Mesodermal cell (in vitro differentiated cells): ENCODE data around the gene CALHM5. TPM values are rescaled to one million over a fixed set of nuclear protein-coding genes. Genes with fewer than 3 reads are reported as not detected.

Experiments used
- H3K27ac ChIP-seq: 2 replicates; pipeline ENCODE4 v1.7.0; 2013; ENCODE audit warnings: mild to moderate bottlenecking, low read depth, low read length, moderate library complexity; ENCODE audit not compliant: severe bottlenecking
- H3K36me3 ChIP-seq: 2 replicates; pipeline ENCODE4 v1.7.1; 2013; ENCODE audit warnings: mild to moderate bottlenecking, low read length, moderate library complexity; ENCODE audit not compliant: control insufficient read depth, insufficient read depth
- H3K4me1 ChIP-seq: one replicate; pipeline ENCODE4 v1.7.1; 2013; ENCODE audit warnings: mild to moderate bottlenecking, low read length; ENCODE audit not compliant: insufficient read depth, control insufficient read depth, poor library complexity, severe bottlenecking
- H3K4me3 ChIP-seq: 2 replicates; pipeline ENCODE4 v1.7.0; 2013; ENCODE audit warnings: low read length, control low read depth, mild to moderate bottlenecking; ENCODE audit not compliant: insufficient read depth, poor library complexity, severe bottlenecking; ENCODE audit errors: extremely low read depth
- H3K9me3 ChIP-seq: 2 replicates; pipeline ENCODE4 v1.7.1; 2013; ENCODE audit warnings: mild to moderate bottlenecking, low read length, moderate library complexity; ENCODE audit not compliant: control insufficient read depth
- WGBS, 2 experiments: methylation state at CpG; one replicate each; pipeline ENCODE4 v1.1.5; 2013; ENCODE audit warnings: missing lambda C conversion rate in 2 of 2; ENCODE audit not compliant: insufficient coverage in 2 of 2; 5-methylcytosine and 5-hydroxymethylcytosine counted together
- polyA plus RNA-seq, 2 experiments: library from polyadenylated mRNA; stranded (reverse); fragments of 50-300 nt; gene quantifications; one replicate each; pipeline ENCODE4 v1.2.3, GENCODE V29; 2013

Gene CALHM5
- 1.3 TPM for polyA plus RNA-seq (2013, experiment 1 of 2)
- 0.96 TPM for polyA plus RNA-seq (2013, experiment 2 of 2)

- Histone ChIP-seq H3K9me3 (peaks cover 3% of the 10 kb centered on the region), H3K36me3 (no peaks in the 10 kb centered on the region), H3K4me3 (peak within 1 kb of the TSS; percentile 12), H3K4me1 (no peaks in the 10 kb centered on the region), H3K27ac (peak within 1 kb of the TSS; percentile 85)
- WGBS, 2 experiments, result 59 to 69% methylated on average over 8 to 9 of the region's 10 CpGs
Observed at GRCh38 chr6:116511424-116512110, at the start of gene CALHM5. Gene CALHM5 (plus strand): TSS chr6:116511639. CDS start chr6:116511697, 58 bp downstream.

GRCh38 chr6:116461932-116462885, 49.2 kb upstream of the CALHM5 start:
- Histone ChIP-seq H3K4me1 (no peaks in the 10 kb centered on the region), H3K9me3 (no peaks in the 10 kb centered on the region), H3K27ac (no peak overlapping the region), H3K36me3 (no peaks in the 10 kb centered on the region), H3K4me3 (peak overlapping the region; percentile 32)
- WGBS, 2 experiments, result 11 to 17% methylated on average over 53 to 73 of the region's 84 CpGs

- Histone ChIP-seq H3K9me3 (no peaks in the 10 kb centered on the region), H3K36me3 (no peaks in the 10 kb centered on the region), H3K4me3 (no peak overlapping the region), H3K27ac (no peak overlapping the region), H3K4me1 (no peaks in the 10 kb centered on the region)
- WGBS, 2 experiments, result 96 to 100% methylated on average over 3 of the region's 4 CpGs
Observed at GRCh38 chr6:116463301-116463700, 48.1 kb upstream of the CALHM5 start.

- H3K4me3 ChIP-seq, result no peak overlapping the region
- H3K4me1 ChIP-seq, result no peaks in the 10 kb centered on the region
- no peak overlapping the region for H3K27ac ChIP-seq
- WGBS, 2 experiments, result 84 to 89% methylated on average over 5 of the region's 5 CpGs
- no peaks in the 10 kb centered on the region for H3K9me3 ChIP-seq
- H3K36me3 ChIP-seq, result no peaks in the 10 kb centered on the region
Observed at GRCh38 chr6:116465246-116465645, 46.2 kb upstream of the CALHM5 start.

- no peak overlapping the region for H3K27ac ChIP-seq
- H3K36me3 ChIP-seq, result no peaks in the 10 kb centered on the region
- WGBS, 2 experiments, result 100% methylated on average over 1 of the region's 1 CpG
- H3K4me3 ChIP-seq, result no peak overlapping the region
- no peaks in the 10 kb centered on the region for H3K9me3 ChIP-seq
- H3K4me1 ChIP-seq, result no peaks in the 10 kb centered on the region
Observed at GRCh38 chr6:116467096-116467495, 44.3 kb upstream of the CALHM5 start.

GRCh38 chr6:116467514-116467913, 43.9 kb upstream of the CALHM5 start:
- Histone ChIP-seq H3K9me3 (no peaks in the 10 kb centered on the region), H3K4me1 (no peaks in the 10 kb centered on the region), H3K36me3 (no peaks in the 10 kb centered on the region), H3K4me3 (no peak overlapping the region), H3K27ac (no peak overlapping the region)

- Histone ChIP-seq H3K4me1 (no peaks in the 10 kb centered on the region), H3K27ac (no peak overlapping the region), H3K36me3 (no peaks in the 10 kb centered on the region), H3K9me3 (no peaks in the 10 kb centered on the region), H3K4me3 (no peak overlapping the region)
- WGBS, 2 experiments, result no CpG with 5 or more reads among the region's 1 CpG
Observed at GRCh38 chr6:116468293-116468692, 43.1 kb upstream of the CALHM5 start.

GRCh38 chr6:116471531-116471930, 39.9 kb upstream of the CALHM5 start:
- Histone ChIP-seq H3K4me3 (no peak overlapping the region), H3K9me3 (no peaks in the 10 kb centered on the region), H3K36me3 (no peaks in the 10 kb centered on the region), H3K4me1 (no peaks in the 10 kb centered on the region), H3K27ac (no peak overlapping the region)
- no CpG with 5 or more reads among the region's 1 CpG for WGBS, 2 experiments

GRCh38 chr6:116472706-116473105, 38.7 kb upstream of the CALHM5 start:
- no peaks in the 10 kb centered on the region for H3K4me1 ChIP-seq
- no CpG with 5 or more reads among the region's 3 CpGs for WGBS, 2 experiments
- no peak overlapping the region for H3K4me3 ChIP-seq
- H3K27ac ChIP-seq, result no peak overlapping the region
- H3K36me3 ChIP-seq, result no peaks in the 10 kb centered on the region
- no peaks in the 10 kb centered on the region for H3K9me3 ChIP-seq

- Histone ChIP-seq H3K4me1 (no peaks in the 10 kb centered on the region), H3K9me3 (no peaks in the 10 kb centered on the region), H3K36me3 (no peaks in the 10 kb centered on the region), H3K27ac (no peak overlapping the region), H3K4me3 (no peak overlapping the region)
- 80% methylated on average over 1 of the region's 1 CpG; no CpG with 5 or more reads in 1 of the 2 experiments for WGBS, 2 experiments
Observed at GRCh38 chr6:116475141-116475540, 36.3 kb upstream of the CALHM5 start.
